Psoas muscle (tissue), 8 donors: Measurements from ENCODE around the gene ISCU. TPM values are rescaled to one million over a fixed set of nuclear protein-coding genes. Genes with fewer than 3 reads are reported as not detected.

Experiments used
- ATAC-seq, 4 donors: fragments of 200-7000 bp; cut with Tn5 transposase; one replicate each; pipeline ENCODE4 v1.9.1; 2020; ENCODE audit warnings: moderate library complexity in 3 of 4, mild to moderate bottlenecking in 2 of 4
- DNase-seq, 2 donors: peaks; one replicate each; pipeline ENCODE4 v3.0.0-alpha.2; 2020
- H3K27ac ChIP-seq: fragments of 200-600 bp; one replicate; pipeline ENCODE4 v1.8.0; 2022
- H3K27me3 ChIP-seq, 3 donors: fragments of 200-600 bp in 1 of 3; one replicate each; pipeline versions ENCODE4 v1.6.1 to v1.8.0; 2013 to 2022; ENCODE audit warnings: low read length in 2 of 3, mild to moderate bottlenecking in 2 of 3, moderate library complexity in 1 of 3; ENCODE audit not compliant: insufficient read depth in 3 of 3
- H3K36me3 ChIP-seq, 2 donors: fragments of 200-600 bp in 1 of 2; one replicate each; pipeline versions ENCODE4 v1.6.1 to v1.8.0; 2013 to 2022; ENCODE audit warnings: low read depth in 1 of 2, mild to moderate bottlenecking in 1 of 2, moderate library complexity in 1 of 2; ENCODE audit not compliant: insufficient read depth in 1 of 2
- H3K4me1 ChIP-seq: fragments of 200-600 bp; one replicate; pipeline ENCODE4 v1.8.0; 2022
- H3K4me3 ChIP-seq: fragments of 200-600 bp; one replicate; pipeline ENCODE4 v1.8.0; 2022; ENCODE audit warnings: mild to moderate bottlenecking
- H3K9me3 ChIP-seq: fragments of 200-600 bp; one replicate; pipeline ENCODE4 v1.8.0; 2022
- CTCF ChIP-seq: fragments of 200-600 bp; IDR thresholded peaks from one replicate; pipeline ENCODE4 v1.8.0; 2022; ENCODE audit warnings: antibody characterized with exemption
- WGBS, 3 donors: extraction: QIAGEN DNeasy Blood & Tissue Kit; methylation state at CpG; one replicate each; pipeline versions ENCODE4 v1.1.6 to v1.1.7; 2013; 5-methylcytosine and 5-hydroxymethylcytosine counted together
- intact Hi-C, 2 donors: fragments of 100-400 bp; cut with DNase I; formaldehyde crosslinking; loops; one replicate each; pipeline versions ENCODE4 v1.11.0 to v1.14.2; 2022
- polyA plus RNA-seq, 3 donors: library from polyadenylated mRNA; stranded (reverse); fragments of 200-250 nt; gene quantifications; one replicate each; pipeline ENCODE4 v1.2.3, GENCODE V29; 2013
- total RNA-seq, 4 donors: library from RNA; stranded (reverse); fragmentation: NEBNext Ultra II Directional in 2 of 4; extraction: Animal tissue kit (Norgen Biotek cat#: 25700) in 2 of 4; gene quantifications; one replicate each; pipeline versions ENCODE4 v1.2.1 to v1.2.4, GENCODE V29; 2021 to 2023
- donor health status: healthy with polysubstance abuse.
- donor health status: DM: no; HTN: no; CAD: no; lungs with moderate emphysema.
- donor health status: Bipolar disorder and iron deficiency.
- donor health status: healthy.
- donor health status: DM: yes; HTN: yes; CAD: no.
- donor health status: DM: no; HTN: no; CAD: no.
- donor health status: DM: no; HTN: no; CAD: no.
- donor health status: DM: yes; HTN: yes; CAD: no.

ISCU gene
- total and polyA plus RNA-seq, 7 donors = 148 to 352 (median 220) TPM

- H3K4me1 ChIP-seq = peaks cover 4% of the 10 kb centered on the region
- WGBS, 3 donors = 40 to 50% (median 46%) methylated on average over 8 to 9 of the region's 9 CpGs
- peaks cover 5% of the 10 kb centered on the region for H3K9me3 ChIP-seq
- intact Hi-C loops = no loop called here
- no peak overlapping the region for H3K27ac ChIP-seq
- H3K27me3 ChIP-seq = peaks cover 0 to 3% (median 0%) of the 10 kb centered on the region in 3 donors
- no peak overlapping the region for H3K4me3 ChIP-seq
- no peak for DNase-seq
- TF ChIP-seq CTCF = no peak
- H3K36me3 ChIP-seq = no peaks in the 10 kb centered on the region
- ATAC-seq = no peak
Observed at GRCh38 chr12:108613548-108613947, 51.2 kb downstream of the ISCU start.

GRCh38 chr12:108614041-108614440 is 51.6 kb downstream of the ISCU start:
- Histone ChIP-seq H3K4me1 (peaks cover 4% of the 10 kb centered on the region), H3K36me3 (no peaks in the 10 kb centered on the region), H3K27me3 (no peaks in the 10 kb centered on the region), H3K9me3 (peaks cover 5% of the 10 kb centered on the region), H3K27ac (no peak overlapping the region), H3K4me3 (no peak overlapping the region)
- WGBS, 3 donors = 71 to 81% (median 79%) methylated on average over 4 of the region's 4 CpGs
- TF ChIP-seq CTCF = no peak
- DNase-seq (no peak), ATAC-seq (no peak)
- intact Hi-C loops = no loop called here

- Histone ChIP-seq H3K27me3 (no peaks in the 10 kb centered on the region), H3K4me3 (no peak overlapping the region), H3K27ac (no peak overlapping the region), H3K36me3 (no peaks in the 10 kb centered on the region), H3K9me3 (peaks cover 5% of the 10 kb centered on the region), H3K4me1 (peaks cover 4% of the 10 kb centered on the region)
- intact Hi-C loops = no loop called here
- ATAC-seq = no peak
- WGBS, 3 donors = 77 to 90% (median 88%) methylated on average over 6 of the region's 6 CpGs
- DNase-seq = no peak
- no peak for TF ChIP-seq CTCF
Observed at GRCh38 chr12:108614639-108615038, 52.2 kb downstream of the ISCU start.

GRCh38 chr12:108615918-108616317 is 53.5 kb downstream of the ISCU start:
- H3K4me3 ChIP-seq = no peak overlapping the region
- intact Hi-C loops = loop anchor here in 1 of 2 donors (2.0 kb wide), 1 partner anchor 41 kb away; no protein-coding TSS in a partner anchor
- H3K27me3 ChIP-seq = peaks cover 0 to 2% (median 0%) of the 10 kb centered on the region in 3 donors
- H3K27ac ChIP-seq = no peak overlapping the region
- peaks cover 4% of the 10 kb centered on the region for H3K4me1 ChIP-seq
- no peak for TF ChIP-seq CTCF
- 56 to 61% (median 59%) methylated on average over 1 of the region's 1 CpG for WGBS, 3 donors
- peaks cover 5% of the 10 kb centered on the region for H3K9me3 ChIP-seq
- no peak for ATAC-seq
- no peaks in the 10 kb centered on the region for H3K36me3 ChIP-seq
- no peak for DNase-seq

- H3K36me3 ChIP-seq = no peaks in the 10 kb centered on the region
- intact Hi-C loops = loop anchor here in 1 of 2 donors (2.0 kb wide), 1 partner anchor 42 kb away; no protein-coding TSS in a partner anchor
- 94 to 100% (median 96%) methylated on average over 2 of the region's 2 CpGs for WGBS, 3 donors
- DNase-seq (no peak), ATAC-seq (no peak)
- peaks cover 0 to 2% (median 0%) of the 10 kb centered on the region in 3 donors for H3K27me3 ChIP-seq
- peaks cover 5% of the 10 kb centered on the region for H3K9me3 ChIP-seq
- H3K4me3 ChIP-seq = no peak overlapping the region
- peaks cover 4% of the 10 kb centered on the region for H3K4me1 ChIP-seq
- no peak for TF ChIP-seq CTCF
- no peak overlapping the region for H3K27ac ChIP-seq
Observed at GRCh38 chr12:108616359-108616758, 54.0 kb downstream of the ISCU start.
